PC-3 (cell line): ENCODE results near the gene PLPP1.

Experiments
- EZH2 ChIP-seq: fragments of 300-600 bp; sonication (generic); IDR thresholded peaks from one replicate; pipeline ENCODE4 v1.6.1; 2017; ENCODE audit warnings: antibody characterized with exemption, mild to moderate bottlenecking, low read length; ENCODE audit not compliant: unreplicated experiment
- TF ChIP-seq, protein P1 (sequence below): fragments of 300-600 bp; sonication (generic); conservative IDR thresholded peaks from 2 replicates; pipeline ENCODE4 v1.5.1; 2017; ENCODE audit warnings: antibody characterized with exemption, low read depth, mild to moderate bottlenecking, low read length

- TF ChIP-seq, protein P1, sequence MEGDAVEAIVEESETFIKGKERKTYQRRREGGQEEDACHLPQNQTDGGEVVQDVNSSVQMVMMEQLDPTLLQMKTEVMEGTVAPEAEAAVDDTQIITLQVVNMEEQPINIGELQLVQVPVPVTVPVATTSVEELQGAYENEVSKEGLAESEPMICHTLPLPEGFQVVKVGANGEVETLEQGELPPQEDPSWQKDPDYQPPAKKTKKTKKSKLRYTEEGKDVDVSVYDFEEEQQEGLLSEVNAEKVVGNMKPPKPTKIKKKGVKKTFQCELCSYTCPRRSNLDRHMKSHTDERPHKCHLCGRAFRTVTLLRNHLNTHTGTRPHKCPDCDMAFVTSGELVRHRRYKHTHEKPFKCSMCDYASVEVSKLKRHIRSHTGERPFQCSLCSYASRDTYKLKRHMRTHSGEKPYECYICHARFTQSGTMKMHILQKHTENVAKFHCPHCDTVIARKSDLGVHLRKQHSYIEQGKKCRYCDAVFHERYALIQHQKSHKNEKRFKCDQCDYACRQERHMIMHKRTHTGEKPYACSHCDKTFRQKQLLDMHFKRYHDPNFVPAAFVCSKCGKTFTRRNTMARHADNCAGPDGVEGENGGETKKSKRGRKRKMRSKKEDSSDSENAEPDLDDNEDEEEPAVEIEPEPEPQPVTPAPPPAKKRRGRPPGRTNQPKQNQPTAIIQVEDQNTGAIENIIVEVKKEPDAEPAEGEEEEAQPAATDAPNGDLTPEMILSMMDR, result no peak
- TF ChIP-seq EZH2, result no peak
These were observed 37.1 kb downstream of the PLPP1 start for GRCh38 chr5:55497712-55498111.
